Measurements from ENCODE around the gene LRRC8D.
"Not testable (repeated sequence)": the region's sequence is repeated elsewhere in the genome, so short reads cannot be mapped to it uniquely, and the experiment has no call there.

Gene LRRC8D

GRCh38 chr1:89820422-89821321 is at the start of gene LRRC8D:
Gene LRRC8D (plus strand): TSS chr1:89821032. CDS start chr1:89933069, 112,037 bp downstream.
- TF ChIP-seq BACH2 (CRISPR knock-in tag; IDR thresholded peaks at IDR 0.05; ENCODE audit: borderline replicate concordance): no peak
- no peak for TF ChIP-seq ESRRG (CRISPR knock-in tag; IDR thresholded peaks at IDR 0.05)
- TF ChIP-seq ZFP3 (CRISPR knock-in tag; IDR thresholded peaks at IDR 0.05): peak; percentile 76
- no peak for TF ChIP-seq SNAI2 (CRISPR knock-in tag; IDR thresholded peaks at IDR 0.05)
- no peak for TF ChIP-seq ZFP30 (CRISPR knock-in tag; IDR thresholded peaks at IDR 0.05)
- ATAC-seq: peak; percentile 98

GRCh38 chr1:89771991-89772560 is 48.8 kb upstream of the LRRC8D start:
- no peak for TF ChIP-seq ISL1 (CRISPR knock-in tag; IDR thresholded peaks at IDR 0.05)
- TF ChIP-seq OSR1 (CRISPR knock-in tag; IDR thresholded peaks at IDR 0.05): no peak
- no peak for TF ChIP-seq ZNF8 (CRISPR knock-in tag; IDR thresholded peaks at IDR 0.05)
- TF ChIP-seq CREB5 (CRISPR knock-in tag; IDR thresholded peaks at IDR 0.05; ENCODE audit: low read depth): no peak
- TF ChIP-seq PPARA (CRISPR knock-in tag; IDR thresholded peaks at IDR 0.05; ENCODE audit: borderline replicate concordance): no peak
- TF ChIP-seq GLIS3 (CRISPR knock-in tag; IDR thresholded peaks at IDR 0.05): no peak
- no peak for TF ChIP-seq PATZ1 (CRISPR knock-in tag; IDR thresholded peaks at IDR 0.05; ENCODE audit: borderline replicate concordance)
- TF ChIP-seq ZFP30 (CRISPR knock-in tag; IDR thresholded peaks at IDR 0.05): no peak
- TF ChIP-seq TCF4 (CRISPR knock-in tag; IDR thresholded peaks at IDR 0.05; ENCODE audit: borderline replicate concordance): no peak
- no peak for TF ChIP-seq ARNTL (CRISPR knock-in tag; IDR thresholded peaks at IDR 0.05; ENCODE audit: borderline replicate concordance, low read depth)
- no peak for TF ChIP-seq CSRNP3 (CRISPR knock-in tag; IDR thresholded peaks at IDR 0.05)
- TF ChIP-seq RARB (CRISPR knock-in tag; IDR thresholded peaks at IDR 0.05): no peak
- no peak for ATAC-seq

- ATAC-seq: not testable (repeated sequence)
Measured at GRCh38 chr1:89776104-89776503, 44.7 kb upstream of the LRRC8D start.

- not testable (repeated sequence) for ATAC-seq
Measured at GRCh38 chr1:89777271-89777670, 43.6 kb upstream of the LRRC8D start.

GRCh38 chr1:89779151-89779940 is 41.5 kb upstream of the LRRC8D start:
- no peak for ATAC-seq
- TF ChIP-seq ZC3H10 (CRISPR knock-in tag; IDR thresholded peaks at IDR 0.05) (no peak), ZNF8 (CRISPR knock-in tag; IDR thresholded peaks at IDR 0.05) (no peak), ESRRG (CRISPR knock-in tag; IDR thresholded peaks at IDR 0.05) (no peak), SNAI2 (CRISPR knock-in tag; IDR thresholded peaks at IDR 0.05) (no peak), POU6F1 (CRISPR knock-in tag; IDR thresholded peaks at IDR 0.05; ENCODE audit: borderline replicate concordance, low read depth) (no peak), CREB5 (CRISPR knock-in tag; IDR thresholded peaks at IDR 0.05; ENCODE audit: low read depth) (no peak), BACH2 (CRISPR knock-in tag; IDR thresholded peaks at IDR 0.05; ENCODE audit: borderline replicate concordance) (no peak), ZFP30 (CRISPR knock-in tag; IDR thresholded peaks at IDR 0.05) (no peak), CSDC2 (CRISPR knock-in tag; IDR thresholded peaks at IDR 0.05) (no peak), PPARA (CRISPR knock-in tag; IDR thresholded peaks at IDR 0.05; ENCODE audit: borderline replicate concordance) (no peak), TOX (CRISPR knock-in tag; IDR thresholded peaks at IDR 0.05; ENCODE audit: borderline replicate concordance) (no peak), TSHZ2 (CRISPR knock-in tag; IDR thresholded peaks at IDR 0.05) (no peak), RARB (CRISPR knock-in tag; IDR thresholded peaks at IDR 0.05) (no peak), OSR1 (CRISPR knock-in tag; IDR thresholded peaks at IDR 0.05) (no peak)

Measured in SK-N-SH treated with all-trans-retinoic acid at 6 μM for 48 hours (cell line).